GM18498 (cell line): Measurements from ENCODE around the gene EPHA6.
"Not testable (repeated sequence)": the region's sequence is repeated elsewhere in the genome, so short reads cannot be mapped to it uniquely, and the experiment has no call there.

ENCODE experiments used
- ATAC-seq: cut with Tn5 transposase; IDR thresholded peaks from one replicate; pipeline ENCODE4 v1.9.1; 2021; ENCODE audit warnings: mild to moderate bottlenecking, moderate library complexity; ENCODE audit not compliant: unreplicated experiment

The EPHA6 gene

GRCh38 chr3:97010881-97011657 is 196.7 kb downstream of the EPHA6 start:
- ATAC-seq, result no peak

GRCh38 chr3:97021778-97022177 is 207.4 kb downstream of the EPHA6 start:
- ATAC-seq, result no peak

- not testable (repeated sequence) for ATAC-seq
These were observed 211.2 kb downstream of the EPHA6 start for GRCh38 chr3:97025612-97026011.

DNA sequence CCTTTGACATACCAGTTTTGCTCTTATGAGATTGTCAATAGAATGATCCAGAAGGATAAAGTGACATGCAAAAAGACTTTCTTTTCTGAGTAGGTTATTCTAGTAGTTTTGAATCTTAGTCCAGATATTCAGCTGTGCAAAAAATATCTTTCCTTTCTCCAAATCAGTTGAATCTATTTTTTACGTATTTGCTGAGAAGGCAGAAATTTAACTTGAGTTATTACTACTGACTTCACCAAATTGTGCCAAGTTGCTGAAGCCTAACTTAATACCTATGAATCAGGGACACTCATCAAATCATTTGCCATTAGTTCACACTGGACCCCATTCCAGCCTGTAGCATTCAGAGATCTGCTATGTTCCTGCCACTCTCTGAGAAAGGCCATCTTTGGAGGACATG is 215.6 kb downstream of the EPHA6 start:
- no peak for ATAC-seq

DNA sequence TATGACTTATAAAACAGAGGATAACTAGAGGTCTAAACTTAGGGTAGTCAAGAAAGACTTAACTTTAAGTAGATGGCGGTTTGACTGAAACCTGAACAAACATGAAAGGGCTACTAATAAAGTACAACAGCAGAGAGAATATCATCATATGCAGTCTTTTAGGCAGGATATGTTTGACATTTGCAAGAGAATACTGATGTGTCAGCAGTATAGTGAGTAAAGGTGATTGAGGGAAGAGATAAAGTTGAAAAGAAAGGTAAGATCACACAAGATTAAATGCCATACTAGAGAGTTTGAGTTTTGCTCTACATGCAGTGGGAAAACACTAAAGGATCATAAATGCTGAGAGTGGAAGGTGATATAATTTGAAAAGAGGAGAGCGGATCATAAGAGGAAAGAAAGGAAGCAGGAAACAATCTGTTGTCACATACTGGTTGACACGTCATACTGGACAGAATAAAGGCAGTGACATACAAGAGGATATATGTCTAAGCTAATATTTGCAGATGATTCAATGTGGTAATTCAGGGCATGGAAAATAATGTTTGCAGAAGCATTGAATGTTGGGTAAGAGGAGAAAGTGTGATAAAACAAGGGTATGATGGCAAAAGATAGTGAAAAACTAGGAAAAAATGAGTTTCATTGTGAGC is 223.0 kb downstream of the EPHA6 start:
- no peak for ATAC-seq

GRCh38 chr3:97043411-97043810 is 229.0 kb downstream of the EPHA6 start:
- no peak for ATAC-seq

- no peak for ATAC-seq
These were observed 243.0 kb downstream of the EPHA6 start for GRCh38 chr3:97057365-97057764.

DNA sequence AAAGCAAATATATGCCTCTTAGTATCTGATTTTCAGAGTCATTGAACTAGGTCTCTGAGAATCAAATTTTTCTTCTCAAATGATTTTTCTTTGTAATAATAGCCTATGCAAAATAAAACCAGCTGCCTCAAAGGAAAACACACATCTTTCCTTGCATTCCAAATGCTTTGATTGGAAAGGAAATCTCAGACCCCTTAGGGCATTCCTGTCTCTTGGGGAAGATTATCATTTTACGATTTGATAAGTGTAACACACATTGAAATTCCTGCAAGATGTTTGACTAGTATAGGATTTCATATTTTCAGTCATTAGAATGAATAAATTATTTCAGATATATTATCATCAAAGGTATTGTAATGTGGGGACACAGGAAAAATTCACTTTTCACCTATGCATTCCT is 244.8 kb downstream of the EPHA6 start:
- ATAC-seq, result no peak

- ATAC-seq, result no peak
These were observed 252.1 kb downstream of the EPHA6 start for GRCh38 chr3:97066531-97066930.

DNA sequence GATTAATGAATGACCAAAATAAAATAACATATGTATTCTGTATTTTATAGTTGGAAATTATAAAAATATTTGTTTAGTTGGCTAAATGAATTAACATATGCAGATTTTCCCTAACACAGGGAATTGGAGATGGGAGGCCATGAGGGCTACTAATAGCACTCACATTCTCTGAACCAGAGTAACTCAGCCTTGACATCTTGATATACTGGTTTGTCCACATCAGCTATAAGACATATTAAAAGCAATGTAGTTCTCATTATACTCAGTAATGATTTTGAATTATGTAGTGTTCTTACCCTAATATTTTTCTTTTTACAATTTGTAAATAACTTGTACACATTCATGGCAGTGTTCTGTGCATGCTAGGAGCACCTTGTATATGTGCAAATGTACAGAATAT is 255.9 kb downstream of the EPHA6 start:
- no peak for ATAC-seq

- ATAC-seq, result no peak
These were observed 260.2 kb downstream of the EPHA6 start for GRCh38 chr3:97074546-97074945.

- ATAC-seq, result no peak
These were observed 262.3 kb downstream of the EPHA6 start for GRCh38 chr3:97076673-97077072.

GRCh38 chr3:97089621-97090020 is 275.2 kb downstream of the EPHA6 start:
- no peak for ATAC-seq

DNA sequence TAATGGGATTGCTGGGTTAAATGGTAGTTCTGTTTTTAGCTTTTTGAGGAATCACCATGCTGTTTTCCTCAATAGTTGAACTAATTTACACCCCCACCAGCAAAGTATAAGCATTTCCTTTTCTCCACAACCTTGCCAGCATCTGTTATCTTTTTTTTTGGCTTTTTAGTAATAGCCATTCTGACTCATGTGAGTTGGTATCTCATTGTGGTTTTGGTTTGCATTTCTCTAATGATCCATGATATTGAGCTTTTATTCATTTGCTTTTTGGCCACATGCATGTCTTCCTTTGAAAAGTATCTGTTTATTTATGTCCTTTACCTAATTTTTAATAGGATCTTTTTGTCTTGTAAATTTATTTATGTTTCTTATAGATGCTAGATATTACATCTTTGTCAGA is 288.2 kb downstream of the EPHA6 start:
- no peak for ATAC-seq

DNA sequence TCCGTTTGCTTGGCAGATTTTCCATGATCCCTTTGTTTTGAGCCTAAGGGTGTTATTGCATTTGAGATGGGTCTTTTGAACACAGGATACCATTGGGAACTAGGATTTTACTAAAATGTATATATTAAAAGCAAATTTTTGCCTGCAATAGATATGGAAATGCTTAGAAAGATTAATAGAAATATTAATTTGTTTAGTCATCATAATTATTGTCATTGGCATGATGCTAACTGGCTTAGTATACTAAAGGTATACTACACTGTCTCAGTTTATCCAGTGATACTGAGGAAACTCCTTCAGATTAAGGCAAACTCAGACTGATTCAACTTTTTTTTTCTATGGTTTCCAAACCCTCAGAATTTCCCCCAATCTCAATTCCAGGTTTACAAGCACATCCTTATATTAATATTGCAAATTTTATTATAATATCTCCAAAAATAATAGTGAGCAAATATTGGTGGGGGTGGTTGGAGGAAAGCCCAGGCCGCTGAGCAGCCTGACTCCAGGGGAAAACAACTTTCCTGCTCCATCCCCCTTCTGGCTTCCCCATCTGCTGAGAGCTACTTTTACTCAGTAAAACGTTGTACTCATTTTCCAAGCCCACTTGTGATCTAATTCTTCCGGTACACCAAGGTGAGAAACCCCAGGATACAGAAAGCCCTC is 291.7 kb downstream of the EPHA6 start:
- no peak for ATAC-seq

DNA sequence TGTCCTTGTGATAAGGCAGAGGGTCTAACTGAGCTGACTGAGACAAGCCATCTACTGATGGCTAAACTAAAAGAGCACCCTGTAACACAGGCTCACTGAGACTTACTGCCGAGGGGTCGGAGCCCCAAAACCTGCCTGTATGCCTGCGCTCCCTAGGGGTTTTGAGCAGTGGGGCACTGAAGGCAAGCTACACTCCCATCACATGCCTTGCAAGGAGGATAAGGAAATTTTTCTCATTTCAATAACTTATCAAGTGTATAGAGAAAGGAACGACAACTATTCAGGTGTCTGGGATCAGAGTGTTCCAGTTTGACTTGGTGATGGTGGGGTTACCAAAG is 292.2 kb downstream of the EPHA6 start:
- no peak for ATAC-seq

- ATAC-seq, result no peak
These were observed 293.7 kb downstream of the EPHA6 start for GRCh38 chr3:97108136-97108535.

GRCh38 chr3:97111244-97111643 is 296.9 kb downstream of the EPHA6 start:
- ATAC-seq, result no peak

DNA sequence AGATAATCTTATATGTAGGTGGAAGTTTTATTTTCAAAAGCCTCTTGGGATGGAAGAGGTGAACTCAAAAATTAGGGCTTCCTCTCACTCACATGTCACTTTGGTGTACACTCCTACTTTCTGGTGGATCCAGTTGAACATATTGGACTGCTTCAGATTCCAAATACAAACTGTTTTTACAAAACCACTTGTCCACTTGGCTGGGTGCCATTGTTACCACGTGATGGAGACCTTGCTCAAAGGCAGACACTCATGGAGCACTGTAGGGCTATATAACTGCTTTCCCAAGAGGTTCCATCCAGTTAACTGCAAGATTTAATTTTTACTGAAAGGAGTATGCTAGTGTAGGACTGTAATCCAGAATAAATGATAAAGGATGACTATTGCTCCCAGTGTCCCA is 307.0 kb downstream of the EPHA6 start:
- no peak for ATAC-seq

DNA sequence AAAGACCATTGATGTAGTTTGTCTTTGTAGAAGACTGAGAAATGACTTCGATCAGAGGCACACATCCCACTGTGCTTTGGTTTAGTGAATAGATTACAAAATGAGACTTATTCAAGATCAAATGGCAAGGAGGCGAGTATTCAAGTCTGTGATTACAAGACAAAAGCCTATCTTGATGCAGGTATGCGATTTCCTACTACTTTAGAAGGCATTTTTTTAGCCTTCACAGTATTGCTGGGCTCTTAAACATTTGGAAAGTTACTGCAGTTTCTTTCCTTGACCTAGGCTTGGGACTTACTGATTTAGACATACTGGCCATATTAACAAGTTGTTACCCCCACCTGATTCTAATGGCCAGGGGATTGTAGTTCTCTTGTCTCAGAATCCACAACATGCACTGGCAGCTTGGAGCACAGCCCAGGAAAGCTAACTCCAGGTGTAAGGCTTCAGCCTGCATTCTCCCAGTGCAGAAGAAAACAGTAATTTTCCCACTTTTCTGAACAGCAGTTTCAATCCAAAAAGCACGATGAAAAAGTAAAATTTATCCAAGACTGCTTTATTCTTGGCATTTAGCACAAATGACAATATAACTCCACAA is 311.6 kb downstream of the EPHA6 start:
- no peak for ATAC-seq

GRCh38 chr3:97131476-97131875 is 317.1 kb downstream of the EPHA6 start:
- no peak for ATAC-seq
